ENCODE data around the gene TPGS1.

- TF ChIP-seq CTCF (IDR thresholded peaks at IDR 0.05) (no peak), ZFX (IDR thresholded peaks at IDR 0.05; ENCODE audit: borderline replicate concordance) (no peak)
Observed at GRCh38 chr19:536031-536880, 29.0 kb downstream of the TPGS1 start.

All from 22Rv1 (cell line).